ENCODE data around the gene ZNF682.
"Not testable (repeated sequence)": the region's sequence is repeated elsewhere in the genome, so short reads cannot be mapped to it uniquely, and the experiment has no call there.

GRCh38 chr19:19966126-19966525 is 73.2 kb downstream of the ZNF682 start:
- TF ChIP-seq POLR2AphosphoS5 (IDR thresholded peaks at IDR 0.05) = not testable (repeated sequence)
- TF ChIP-seq, protein P1, sequence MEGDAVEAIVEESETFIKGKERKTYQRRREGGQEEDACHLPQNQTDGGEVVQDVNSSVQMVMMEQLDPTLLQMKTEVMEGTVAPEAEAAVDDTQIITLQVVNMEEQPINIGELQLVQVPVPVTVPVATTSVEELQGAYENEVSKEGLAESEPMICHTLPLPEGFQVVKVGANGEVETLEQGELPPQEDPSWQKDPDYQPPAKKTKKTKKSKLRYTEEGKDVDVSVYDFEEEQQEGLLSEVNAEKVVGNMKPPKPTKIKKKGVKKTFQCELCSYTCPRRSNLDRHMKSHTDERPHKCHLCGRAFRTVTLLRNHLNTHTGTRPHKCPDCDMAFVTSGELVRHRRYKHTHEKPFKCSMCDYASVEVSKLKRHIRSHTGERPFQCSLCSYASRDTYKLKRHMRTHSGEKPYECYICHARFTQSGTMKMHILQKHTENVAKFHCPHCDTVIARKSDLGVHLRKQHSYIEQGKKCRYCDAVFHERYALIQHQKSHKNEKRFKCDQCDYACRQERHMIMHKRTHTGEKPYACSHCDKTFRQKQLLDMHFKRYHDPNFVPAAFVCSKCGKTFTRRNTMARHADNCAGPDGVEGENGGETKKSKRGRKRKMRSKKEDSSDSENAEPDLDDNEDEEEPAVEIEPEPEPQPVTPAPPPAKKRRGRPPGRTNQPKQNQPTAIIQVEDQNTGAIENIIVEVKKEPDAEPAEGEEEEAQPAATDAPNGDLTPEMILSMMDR (IDR thresholded peaks at IDR 0.05) = not testable (repeated sequence)

All from suprapubic skin (tissue), 3 donors.